Hippocampal formation (tissue), 2 donors: ENCODE measurements around the gene HDDC2.

ENCODE experiments used
- DNase-seq, 2 donors: peaks; one replicate each; lab custom pipeline; 2025; lab: John Stamatoyannopoulos, UW

The HDDC2 gene

GRCh38 chr6:125237764-125238163, 64.0 kb downstream of the HDDC2 start:
- no peak for DNase-seq

- DNase-seq = no peak
Observed at GRCh38 chr6:125236536-125237327, 65.0 kb downstream of the HDDC2 start.

- no peak for DNase-seq
Observed at GRCh38 chr6:125233202-125233601, 68.6 kb downstream of the HDDC2 start.

GRCh38 chr6:125232466-125232865, 69.3 kb downstream of the HDDC2 start:
- DNase-seq = no peak

GRCh38 chr6:125231574-125232343, 70.0 kb downstream of the HDDC2 start:
- DNase-seq = no peak

- DNase-seq = no peak
Observed at GRCh38 chr6:125231133-125231532, 70.6 kb downstream of the HDDC2 start.

- DNase-seq = no peak
Observed at GRCh38 chr6:125230674-125231073, 71.1 kb downstream of the HDDC2 start.

GRCh38 chr6:125228981-125229479, 72.7 kb downstream of the HDDC2 start:
- no peak for DNase-seq

GRCh38 chr6:125227244-125227643, 74.5 kb downstream of the HDDC2 start:
- no peak for DNase-seq
